Large intestine (tissue), 3 donors: Measurements from ENCODE around the gene NFIB. TPM values are rescaled to one million over a fixed set of nuclear protein-coding genes. Genes with fewer than 3 reads are reported as not detected.

Source experiments
- DNase-seq, 2 donors: peaks; one replicate each; pipeline versions ENCODE4 v3.0.0 to v3.0.0-alpha.2; 2013
- H3K27ac ChIP-seq: one replicate; pipeline ENCODE4 v1.5.1; 2013; ENCODE audit warnings: low read length
- H3K27me3 ChIP-seq: 2 replicates; pipeline ENCODE4 v1.6.1; 2013; ENCODE audit warnings: low read length; ENCODE audit not compliant: control insufficient read depth, insufficient read depth
- H3K36me3 ChIP-seq: 2 replicates; pipeline ENCODE4 v1.6.1; 2013; ENCODE audit warnings: low read length; ENCODE audit not compliant: control insufficient read depth, insufficient read depth
- H3K4me1 ChIP-seq: one replicate; pipeline ENCODE4 v1.6.1; 2013; ENCODE audit warnings: low read length; ENCODE audit not compliant: control insufficient read depth, insufficient read depth
- H3K4me3 ChIP-seq: one replicate; pipeline ENCODE4 v1.5.1; 2013; ENCODE audit warnings: low read length
- H3K9me3 ChIP-seq: one replicate; pipeline ENCODE4 v1.6.1; 2013; ENCODE audit warnings: mild to moderate bottlenecking, low read depth, low read length, moderate library complexity; ENCODE audit not compliant: control insufficient read depth
- WGBS: methylation state at CpG from one replicate; pipeline ENCODE4 v1.1.5; 2013; ENCODE audit warnings: low lambda C conversion rate; ENCODE audit not compliant: insufficient coverage; 5-methylcytosine and 5-hydroxymethylcytosine counted together
- polyA plus RNA-seq: library from polyadenylated mRNA; unstranded; fragments of 120-200 nt; gene quantifications from one replicate; pipeline ENCODE4 v1.2.1, GENCODE V29; 2013

NFIB gene
- polyA plus RNA-seq, 1 donor: 16.6 TPM

GRCh38 chr9:14261616-14262015, 52.3 kb downstream of the NFIB start:
- WGBS: no CpG with 5 or more reads among the region's 2 CpGs
- no peaks in the 10 kb centered on the region for H3K36me3 ChIP-seq
- DNase-seq: no peak
- no peak overlapping the region for H3K27ac ChIP-seq
- H3K4me3 ChIP-seq: no peak overlapping the region
- H3K27me3 ChIP-seq: no peaks in the 10 kb centered on the region
- H3K9me3 ChIP-seq: no peaks in the 10 kb centered on the region
- H3K4me1 ChIP-seq: no peaks in the 10 kb centered on the region

GRCh38 chr9:14260101-14260500, 53.8 kb downstream of the NFIB start:
- no peaks in the 10 kb centered on the region for H3K9me3 ChIP-seq
- no peaks in the 10 kb centered on the region for H3K36me3 ChIP-seq
- peak in 1 of 2 donors; percentile 21 for DNase-seq
- H3K27me3 ChIP-seq: no peaks in the 10 kb centered on the region
- H3K4me3 ChIP-seq: no peak overlapping the region
- H3K27ac ChIP-seq: no peak overlapping the region
- H3K4me1 ChIP-seq: no peaks in the 10 kb centered on the region
- WGBS: 100% methylated on average over 1 of the region's 4 CpGs

GRCh38 chr9:14258660-14259239, 55.2 kb downstream of the NFIB start:
- no peak overlapping the region for H3K27ac ChIP-seq
- no peak for DNase-seq
- no peaks in the 10 kb centered on the region for H3K27me3 ChIP-seq
- no peaks in the 10 kb centered on the region for H3K36me3 ChIP-seq
- H3K4me3 ChIP-seq: no peak overlapping the region
- no peaks in the 10 kb centered on the region for H3K4me1 ChIP-seq
- no peaks in the 10 kb centered on the region for H3K9me3 ChIP-seq
- 88% methylated on average over 1 of the region's 4 CpGs for WGBS

- no peaks in the 10 kb centered on the region for H3K27me3 ChIP-seq
- no peaks in the 10 kb centered on the region for H3K36me3 ChIP-seq
- no peak for DNase-seq
- H3K4me3 ChIP-seq: no peak overlapping the region
- no peaks in the 10 kb centered on the region for H3K9me3 ChIP-seq
- no peak overlapping the region for H3K27ac ChIP-seq
- H3K4me1 ChIP-seq: no peaks in the 10 kb centered on the region
Measured at GRCh38 chr9:14258156-14258555, 55.8 kb downstream of the NFIB start.

- no peaks in the 10 kb centered on the region for H3K9me3 ChIP-seq
- peaks cover 5% of the 10 kb centered on the region for H3K4me1 ChIP-seq
- WGBS: no CpG with 5 or more reads among the region's 1 CpG
- no peaks in the 10 kb centered on the region for H3K36me3 ChIP-seq
- H3K27ac ChIP-seq: no peak overlapping the region
- no peak overlapping the region for H3K4me3 ChIP-seq
- DNase-seq: no peak
- H3K27me3 ChIP-seq: no peaks in the 10 kb centered on the region
Measured at GRCh38 chr9:14256588-14256987, 57.4 kb downstream of the NFIB start.

- Histone ChIP-seq H3K27ac (peak overlapping the region; percentile 83), H3K9me3 (no peaks in the 10 kb centered on the region), H3K4me1 (peaks cover 15% of the 10 kb centered on the region), H3K36me3 (no peaks in the 10 kb centered on the region), H3K4me3 (no peak overlapping the region), H3K27me3 (no peaks in the 10 kb centered on the region)
- WGBS: 60% methylated on average over 1 of the region's 10 CpGs
- peak; percentile 93 to 97 for DNase-seq
Measured at GRCh38 chr9:14251154-14252071, 62.5 kb downstream of the NFIB start.

- no peaks in the 10 kb centered on the region for H3K9me3 ChIP-seq
- H3K4me1 ChIP-seq: peaks cover 15% of the 10 kb centered on the region
- H3K36me3 ChIP-seq: no peaks in the 10 kb centered on the region
- no CpG with 5 or more reads among the region's 1 CpG for WGBS
- DNase-seq: no peak
- H3K4me3 ChIP-seq: no peak overlapping the region
- no peaks in the 10 kb centered on the region for H3K27me3 ChIP-seq
- H3K27ac ChIP-seq: peak overlapping the region; percentile 83
Measured at GRCh38 chr9:14250794-14251153, 63.2 kb downstream of the NFIB start.

GRCh38 chr9:14249527-14249926, 64.4 kb downstream of the NFIB start:
- Histone ChIP-seq H3K36me3 (no peaks in the 10 kb centered on the region), H3K9me3 (no peaks in the 10 kb centered on the region), H3K4me1 (peaks cover 15% of the 10 kb centered on the region), H3K4me3 (no peak overlapping the region), H3K27ac (no peak overlapping the region), H3K27me3 (no peaks in the 10 kb centered on the region)
- DNase-seq: no peak
- 91% methylated on average over 1 of the region's 2 CpGs for WGBS

- H3K9me3 ChIP-seq: no peaks in the 10 kb centered on the region
- H3K27ac ChIP-seq: no peak overlapping the region
- WGBS: no CpG with 5 or more reads among the region's 1 CpG
- no peaks in the 10 kb centered on the region for H3K36me3 ChIP-seq
- no peaks in the 10 kb centered on the region for H3K27me3 ChIP-seq
- DNase-seq: no peak
- H3K4me3 ChIP-seq: no peak overlapping the region
- peaks cover 15% of the 10 kb centered on the region for H3K4me1 ChIP-seq
Measured at GRCh38 chr9:14248149-14248548, 65.8 kb downstream of the NFIB start.

- no CpG with 5 or more reads among the region's 1 CpG for WGBS
- H3K27ac ChIP-seq: no peak overlapping the region
- DNase-seq: no peak
- no peak overlapping the region for H3K4me3 ChIP-seq
- H3K36me3 ChIP-seq: no peaks in the 10 kb centered on the region
- H3K27me3 ChIP-seq: no peaks in the 10 kb centered on the region
- H3K9me3 ChIP-seq: no peaks in the 10 kb centered on the region
- H3K4me1 ChIP-seq: peaks cover 15% of the 10 kb centered on the region
Measured at GRCh38 chr9:14247577-14247976, 66.4 kb downstream of the NFIB start.

GRCh38 chr9:14246951-14247350, 67.0 kb downstream of the NFIB start:
- no peaks in the 10 kb centered on the region for H3K9me3 ChIP-seq
- peaks cover 14% of the 10 kb centered on the region for H3K4me1 ChIP-seq
- no peak overlapping the region for H3K4me3 ChIP-seq
- no peak for DNase-seq
- H3K36me3 ChIP-seq: no peaks in the 10 kb centered on the region
- no peak overlapping the region for H3K27ac ChIP-seq
- H3K27me3 ChIP-seq: no peaks in the 10 kb centered on the region
- WGBS: no CpG with 5 or more reads among the region's 1 CpG
